GM19397 (cell line): ENCODE measurements around the gene CUL3.

Experiments used
- ATAC-seq: cut with Tn5 transposase; IDR thresholded peaks from one replicate; pipeline ENCODE4 v1.9.1; 2021; ENCODE audit warnings: mild to moderate bottlenecking, moderate library complexity; ENCODE audit not compliant: unreplicated experiment

Gene CUL3

DNA sequence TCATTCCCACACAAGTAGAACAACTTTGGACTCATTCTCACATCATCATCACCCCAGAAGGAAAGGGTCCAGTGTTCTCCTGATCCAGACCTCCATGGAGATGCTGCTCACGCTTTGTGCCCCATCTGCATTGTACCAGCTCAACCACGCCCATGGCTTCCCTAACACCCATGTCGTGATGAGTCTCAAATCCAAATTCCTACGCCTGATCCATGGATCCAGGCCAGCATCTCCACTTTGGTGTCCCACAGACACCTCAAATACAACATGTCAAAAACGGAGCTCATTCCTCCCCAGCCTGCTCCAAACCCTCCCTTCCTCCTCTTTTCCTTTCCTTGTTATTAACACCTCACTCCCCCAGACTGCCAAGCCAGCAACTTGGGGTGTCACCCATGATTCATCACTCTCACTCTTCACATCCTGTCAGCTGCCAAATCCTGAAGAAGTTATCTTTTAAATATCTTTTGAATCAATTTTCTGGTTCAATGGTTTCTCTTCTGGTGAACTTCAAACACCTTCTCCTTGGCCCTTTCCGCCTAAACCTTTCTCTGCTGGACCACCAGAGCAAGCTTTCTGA, 153.1 kb downstream of the CUL3 start:
- no peak for ATAC-seq

DNA sequence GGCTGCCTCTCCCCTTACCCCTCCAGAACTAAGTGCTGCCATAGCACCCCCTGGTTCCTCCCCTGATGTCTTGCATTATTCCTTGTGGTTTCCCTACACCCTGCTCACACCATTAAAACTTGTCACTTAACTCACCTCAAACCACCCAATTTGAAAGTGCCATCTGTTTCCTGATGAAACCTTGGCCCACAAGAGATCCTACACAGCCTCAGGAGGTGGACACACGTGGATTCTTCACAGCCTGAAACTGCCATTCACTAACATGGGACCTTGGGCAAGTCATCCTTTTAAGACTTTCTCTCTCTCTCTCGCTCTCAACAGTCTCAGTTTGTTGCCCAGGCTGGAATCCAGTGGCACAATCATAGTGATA, 155.7 kb downstream of the CUL3 start:
- no peak for ATAC-seq

DNA sequence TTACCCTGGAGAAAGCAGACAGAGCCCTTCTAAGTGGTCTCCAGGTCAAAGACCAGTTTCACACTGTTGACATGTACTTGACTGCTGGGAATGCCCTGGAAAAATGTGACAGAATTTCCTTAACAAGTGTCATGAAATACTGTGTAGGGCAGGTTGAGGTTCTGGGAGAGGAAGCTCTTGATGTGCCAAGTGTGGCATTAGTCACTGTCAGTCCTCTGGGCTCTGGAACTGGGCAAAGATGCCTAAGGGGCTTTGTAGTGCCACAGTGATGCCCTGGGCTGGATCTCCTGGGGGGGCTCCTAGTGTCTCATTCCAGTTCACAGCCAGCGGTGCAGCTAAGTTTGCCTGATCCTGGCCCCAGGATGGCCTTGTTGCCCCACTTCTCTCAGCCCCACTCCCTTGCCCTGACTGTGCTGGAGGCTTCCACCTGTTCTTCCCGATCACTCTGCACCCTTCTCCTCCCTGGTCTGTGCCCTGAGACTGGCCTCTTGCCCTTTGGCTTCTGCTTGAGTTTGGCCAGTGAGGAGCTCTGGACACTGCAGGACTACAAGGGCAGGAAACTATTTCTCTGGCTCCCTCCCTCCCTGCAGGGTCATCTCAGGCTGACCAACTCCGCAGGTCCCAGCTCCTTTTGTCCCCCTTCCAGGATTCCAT, 156.2 kb downstream of the CUL3 start:
- no peak for ATAC-seq

DNA sequence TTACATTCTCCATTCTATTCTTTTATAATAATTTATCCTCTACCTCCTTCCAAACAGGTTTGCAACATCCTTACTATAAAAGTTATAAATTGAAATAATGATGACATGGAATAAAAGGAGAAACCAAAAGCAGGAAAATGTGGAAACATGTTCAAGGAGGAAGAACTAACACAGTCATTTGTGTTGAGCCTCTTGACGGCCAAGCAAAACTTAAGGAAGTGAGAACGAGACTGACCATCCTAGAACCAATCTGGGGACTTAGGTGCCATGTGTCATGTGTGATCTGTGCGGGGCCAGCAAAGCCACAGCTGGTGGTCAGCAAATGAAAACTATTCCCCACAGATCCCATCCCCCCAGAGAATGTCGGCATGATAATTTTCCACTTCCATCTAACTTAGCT, 157.7 kb downstream of the CUL3 start:
- ATAC-seq = no peak

- ATAC-seq = no peak
These were observed 158.5 kb downstream of the CUL3 start for GRCh38 chr2:224426656-224427055.

- no peak for ATAC-seq
These were observed 164.1 kb downstream of the CUL3 start for GRCh38 chr2:224421065-224421464.
